SK-N-SH treated with all-trans-retinoic acid at 6 μM for 48 hours (cell line): ENCODE results near the gene R3HDM2.

ENCODE experiments used
- ATAC-seq: fragments of 200-7000 bp; cut with Tn5 transposase; 3 replicates; pipeline ENCODE4 v1.9.1; 2020; ENCODE audit warnings: mild to moderate bottlenecking, moderate library complexity
- ARNTL ChIP-seq: fragments of 450-650 bp; formaldehyde crosslinking; IDR thresholded peaks from 2 replicates; pipeline ENCODE4 v1.5.0; 2020; ENCODE audit warnings: low read depth, mild to moderate bottlenecking, moderate library complexity, borderline replicate concordance
- CREB5 ChIP-seq: fragments of 250-450 bp; sonication (Bioruptor Pico); IDR thresholded peaks from 2 replicates; pipeline ENCODE4 v1.5.1; 2020; ENCODE audit warnings: low read depth, mild to moderate bottlenecking, moderate library complexity
- CSDC2 ChIP-seq: fragments of 250-450 bp; sonication (Bioruptor Pico); IDR thresholded peaks from 2 replicates; pipeline ENCODE4 v1.5.0; 2020; ENCODE audit warnings: mild to moderate bottlenecking, moderate library complexity
- ESRRG ChIP-seq: fragments of 250-450 bp; sonication (Bioruptor Pico); IDR thresholded peaks from 2 replicates; pipeline ENCODE4 v1.6.1; 2021; ENCODE audit warnings: mild to moderate bottlenecking
- GLIS3 ChIP-seq: fragments of 250-450 bp; sonication (Bioruptor Pico); IDR thresholded peaks from 2 replicates; pipeline ENCODE4 v1.5.0; 2020; ENCODE audit warnings: mild to moderate bottlenecking, moderate library complexity
- ISL1 ChIP-seq: fragments of 250-450 bp; sonication (Bioruptor Pico); IDR thresholded peaks from 2 replicates; pipeline ENCODE4 v2.1.2; 2022; ENCODE audit warnings: mild to moderate bottlenecking, moderate library complexity
- OSR1 ChIP-seq: fragments of 250-450 bp; sonication (Bioruptor Pico); IDR thresholded peaks from 2 replicates; pipeline ENCODE4 v1.8.0; 2022; ENCODE audit warnings: moderate library complexity, mild to moderate bottlenecking, inconsistent platforms
- PATZ1 ChIP-seq: fragments of 250-450 bp; sonication (Bioruptor Pico); IDR thresholded peaks from 2 replicates; pipeline ENCODE4 v1.8.0; 2020; ENCODE audit warnings: mild to moderate bottlenecking, moderate library complexity, borderline replicate concordance
- PPARA ChIP-seq: fragments of 250-450 bp; sonication (Bioruptor Pico); IDR thresholded peaks from 2 replicates; pipeline ENCODE4 v1.5.0; 2020; ENCODE audit warnings: mild to moderate bottlenecking, borderline replicate concordance
- RARB ChIP-seq: fragments of 250-450 bp; sonication (Bioruptor Pico); IDR thresholded peaks from 2 replicates; pipeline ENCODE4 v1.8.0; 2021; ENCODE audit warnings: mild to moderate bottlenecking, moderate library complexity
- SNAI2 ChIP-seq: fragments of 250-450 bp; sonication (Bioruptor Pico); IDR thresholded peaks from 2 replicates; pipeline ENCODE4 v1.5.0; 2020; ENCODE audit warnings: mild to moderate bottlenecking, moderate library complexity
- TCF4 ChIP-seq: fragments of 250-450 bp; sonication (Bioruptor Pico); IDR thresholded peaks from 2 replicates; pipeline ENCODE4 v1.8.0; 2021; ENCODE audit warnings: mild to moderate bottlenecking, moderate library complexity, borderline replicate concordance
- TOX ChIP-seq: fragments of 250-450 bp; sonication (Bioruptor Pico); IDR thresholded peaks from 2 replicates; pipeline ENCODE4 v1.8.0; 2021; ENCODE audit warnings: mild to moderate bottlenecking, moderate library complexity, borderline replicate concordance
- TSHZ2 ChIP-seq: fragments of 250-450 bp; sonication (Bioruptor Pico); IDR thresholded peaks from 2 replicates; pipeline ENCODE4 v1.5.0; 2020; ENCODE audit warnings: mild to moderate bottlenecking, moderate library complexity
- ZC3H10 ChIP-seq: fragments of 250-450 bp; sonication (Bioruptor Pico); IDR thresholded peaks from 2 replicates; pipeline ENCODE4 v1.5.1; 2021; ENCODE audit warnings: mild to moderate bottlenecking, moderate library complexity
- ZFP3 ChIP-seq: fragments of 250-450 bp; sonication (Bioruptor Pico); IDR thresholded peaks from 2 replicates; pipeline ENCODE4 v1.5.0; 2020; ENCODE audit warnings: mild to moderate bottlenecking, moderate library complexity
- ZFP30 ChIP-seq: fragments of 450-650 bp; formaldehyde crosslinking; IDR thresholded peaks from 2 replicates; pipeline ENCODE4 v1.5.0; 2022; ENCODE audit warnings: mild to moderate bottlenecking, moderate library complexity
- ZNF565 ChIP-seq: fragments of 450-650 bp; formaldehyde crosslinking; conservative IDR thresholded peaks from 2 replicates; pipeline ENCODE4 v1.5.0; 2020; ENCODE audit warnings: low read depth, mild to moderate bottlenecking, moderate library complexity
- ZNF70 ChIP-seq: fragments of 450-650 bp; formaldehyde crosslinking; IDR thresholded peaks from 2 replicates; pipeline ENCODE4 v1.5.0; 2020; ENCODE audit warnings: mild to moderate bottlenecking, moderate library complexity
- ZNF8 ChIP-seq: fragments of 450-650 bp; formaldehyde crosslinking; IDR thresholded peaks from 2 replicates; pipeline ENCODE4 v1.5.0; 2020; ENCODE audit warnings: mild to moderate bottlenecking, moderate library complexity
- TF ChIP-seq, protein P1 (sequence below): fragments of 250-450 bp; sonication (Bioruptor Pico); IDR thresholded peaks from 2 replicates; pipeline ENCODE4 v1.5.1; 2021; ENCODE audit warnings: mild to moderate bottlenecking, moderate library complexity
- TF ChIP-seq, protein P2 (sequence below): fragments of 250-450 bp; sonication (Bioruptor Pico); IDR thresholded peaks from 2 replicates; pipeline ENCODE4 v1.8.0; 2021; ENCODE audit warnings: low read depth, mild to moderate bottlenecking, moderate library complexity, borderline replicate concordance

Gene R3HDM2

GRCh38 chr12:57334219-57334618, 96.6 kb downstream of the R3HDM2 start:
- TF ChIP-seq CSDC2 (CRISPR knock-in tag) = no peak
- TF ChIP-seq PPARA (CRISPR knock-in tag) = no peak
- no peak for TF ChIP-seq ZNF70 (CRISPR knock-in tag)
- TF ChIP-seq, protein P1, sequence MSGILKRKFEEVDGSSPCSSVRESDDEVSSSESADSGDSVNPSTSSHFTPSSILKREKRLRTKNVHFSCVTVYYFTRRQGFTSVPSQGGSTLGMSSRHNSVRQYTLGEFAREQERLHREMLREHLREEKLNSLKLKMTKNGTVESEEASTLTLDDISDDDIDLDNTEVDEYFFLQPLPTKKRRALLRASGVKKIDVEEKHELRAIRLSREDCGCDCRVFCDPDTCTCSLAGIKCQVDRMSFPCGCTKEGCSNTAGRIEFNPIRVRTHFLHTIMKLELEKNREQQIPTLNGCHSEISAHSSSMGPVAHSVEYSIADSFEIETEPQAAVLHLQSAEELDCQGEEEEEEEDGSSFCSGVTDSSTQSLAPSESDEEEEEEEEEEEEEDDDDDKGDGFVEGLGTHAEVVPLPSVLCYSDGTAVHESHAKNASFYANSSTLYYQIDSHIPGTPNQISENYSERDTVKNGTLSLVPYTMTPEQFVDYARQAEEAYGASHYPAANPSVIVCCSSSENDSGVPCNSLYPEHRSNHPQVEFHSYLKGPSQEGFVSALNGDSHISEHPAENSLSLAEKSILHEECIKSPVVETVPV = no peak
- TF ChIP-seq TOX (CRISPR knock-in tag) = no peak
- TF ChIP-seq TSHZ2 (CRISPR knock-in tag) = no peak
- no peak for TF ChIP-seq PATZ1 (CRISPR knock-in tag)
- TF ChIP-seq OSR1 (CRISPR knock-in tag) = no peak
- TF ChIP-seq GLIS3 = no peak
- no peak for TF ChIP-seq RARB (CRISPR knock-in tag)
- no peak for TF ChIP-seq ESRRG (CRISPR knock-in tag)
- TF ChIP-seq ISL1 = no peak
- TF ChIP-seq ZNF565 = no peak
- TF ChIP-seq ARNTL (CRISPR knock-in tag) = no peak
- no peak for TF ChIP-seq SNAI2 (CRISPR knock-in tag)
- no peak for ATAC-seq

DNA sequence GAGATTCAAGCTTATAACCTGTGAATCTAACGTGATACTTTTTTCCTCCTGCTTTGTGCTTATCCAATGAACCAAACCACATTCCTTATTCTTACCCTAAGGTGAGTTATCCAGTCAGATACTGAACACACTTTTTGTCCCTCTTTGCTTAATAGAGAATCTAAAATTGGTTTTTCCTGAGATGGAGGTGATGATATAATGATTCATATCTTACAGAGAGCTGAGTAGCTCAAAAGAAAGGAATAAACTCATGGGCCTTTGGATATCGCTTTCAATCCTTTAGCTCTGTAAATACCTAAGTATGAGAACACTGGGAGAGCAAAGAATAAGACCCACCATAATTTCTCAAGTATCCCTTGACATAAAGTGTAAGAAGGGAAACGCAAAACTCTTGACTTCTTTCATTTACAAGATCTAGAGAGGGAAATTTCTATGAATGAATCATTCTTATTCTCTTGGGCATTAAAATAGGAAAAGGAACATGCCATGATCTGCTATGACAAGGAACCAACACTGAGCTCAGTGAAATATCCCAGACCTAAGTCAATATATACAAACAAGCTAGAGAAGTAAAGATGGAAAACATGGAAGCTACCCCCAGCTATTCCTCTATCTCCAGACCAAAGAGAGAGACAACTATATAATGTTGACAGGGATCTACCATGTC, 98.1 kb downstream of the R3HDM2 start:
- no peak; the same call in 2 of the 3 replicates for ATAC-seq
- TF ChIP-seq ZNF8 (CRISPR knock-in tag) (no peak), CREB5 (CRISPR knock-in tag) (no peak), ZC3H10 (CRISPR knock-in tag) (no peak), RARB (CRISPR knock-in tag) (no peak), TSHZ2 (CRISPR knock-in tag) (no peak), ZFP3 (CRISPR knock-in tag) (no peak), ZNF565 (no peak), PPARA (CRISPR knock-in tag) (no peak), CSDC2 (CRISPR knock-in tag) (no peak), TCF4 (CRISPR knock-in tag) (no peak), SNAI2 (CRISPR knock-in tag) (no peak), ZNF70 (CRISPR knock-in tag) (no peak), ESRRG (CRISPR knock-in tag) (no peak), ZFP30 (CRISPR knock-in tag) (no peak), ARNTL (CRISPR knock-in tag) (no peak), ISL1 (no peak), GLIS3 (no peak), OSR1 (CRISPR knock-in tag) (no peak)
- TF ChIP-seq, protein P1 = no peak
- TF ChIP-seq, protein P2, sequence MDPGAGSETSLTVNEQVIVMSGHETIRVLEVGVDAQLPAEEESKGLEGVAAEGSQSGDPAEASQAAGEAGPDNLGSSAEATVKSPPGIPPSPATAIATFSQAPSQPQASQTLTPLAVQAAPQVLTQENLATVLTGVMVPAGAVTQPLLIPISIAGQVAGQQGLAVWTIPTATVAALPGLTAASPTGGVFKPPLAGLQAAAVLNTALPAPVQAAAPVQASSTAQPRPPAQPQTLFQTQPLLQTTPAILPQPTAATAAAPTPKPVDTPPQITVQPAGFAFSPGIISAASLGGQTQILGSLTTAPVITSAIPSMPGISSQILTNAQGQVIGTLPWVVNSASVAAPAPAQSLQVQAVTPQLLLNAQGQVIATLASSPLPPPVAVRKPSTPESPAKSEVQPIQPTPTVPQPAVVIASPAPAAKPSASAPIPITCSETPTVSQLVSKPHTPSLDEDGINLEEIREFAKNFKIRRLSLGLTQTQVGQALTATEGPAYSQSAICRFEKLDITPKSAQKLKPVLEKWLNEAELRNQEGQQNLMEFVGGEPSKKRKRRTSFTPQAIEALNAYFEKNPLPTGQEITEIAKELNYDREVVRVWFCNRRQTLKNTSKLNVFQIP (CRISPR knock-in tag) = no peak
